ENCODE measurements around the gene CD48.
"Not testable (repeated sequence)": the region's sequence is repeated elsewhere in the genome, so short reads cannot be mapped to it uniquely, and the experiment has no call there.

Gene CD48

GRCh38 chr1:160658162-160658813 lies 53.3 kb downstream of the CD48 start:
- in situ Hi-C loops (cut with MboI; ENCODE audit: low sequenced_read_pairs), result no loop called here

- in situ Hi-C loops (cut with MboI; ENCODE audit: low sequenced_read_pairs), result no loop called here
Measured at GRCh38 chr1:160657250-160657781, 54.3 kb downstream of the CD48 start.

- in situ Hi-C loops (cut with MboI; ENCODE audit: low sequenced_read_pairs), result no loop called here
Measured at GRCh38 chr1:160656737-160657136, 54.9 kb downstream of the CD48 start.

GRCh38 chr1:160653620-160654016 lies 58.0 kb downstream of the CD48 start:
- in situ Hi-C loops (cut with MboI; ENCODE audit: low sequenced_read_pairs), result no loop called here

- in situ Hi-C loops (cut with MboI; ENCODE audit: low sequenced_read_pairs), result no loop called here
Measured at GRCh38 chr1:160652924-160653619, 58.5 kb downstream of the CD48 start.

GRCh38 chr1:160652065-160652641 lies 59.5 kb downstream of the CD48 start:
- in situ Hi-C loops (cut with MboI; ENCODE audit: low sequenced_read_pairs), result not testable (repeated sequence)

- in situ Hi-C loops (cut with MboI; ENCODE audit: low sequenced_read_pairs), result no loop called here
Measured at GRCh38 chr1:160651433-160652064, 60.1 kb downstream of the CD48 start.

- in situ Hi-C loops (cut with MboI; ENCODE audit: low sequenced_read_pairs), result no loop called here
Measured at GRCh38 chr1:160647329-160647720, 64.3 kb downstream of the CD48 start.

- in situ Hi-C loops (cut with MboI; ENCODE audit: low sequenced_read_pairs), result no loop called here
Measured at GRCh38 chr1:160646711-160647328, 64.8 kb downstream of the CD48 start, which contains the start of gene SLAMF1. SLAMF1 (minus strand) TSS chr1:160647044; CDS start chr1:160646945, 99 bp downstream.

GRCh38 chr1:160646180-160646579 lies 65.4 kb downstream of the CD48 start:
- in situ Hi-C loops (cut with MboI; ENCODE audit: low sequenced_read_pairs), result no loop called here

- in situ Hi-C loops (cut with MboI; ENCODE audit: low sequenced_read_pairs), result no loop called here
Measured at GRCh38 chr1:160645386-160646130, 66.1 kb downstream of the CD48 start.

GRCh38 chr1:160644399-160644798 lies 67.2 kb downstream of the CD48 start:
- in situ Hi-C loops (cut with MboI; ENCODE audit: low sequenced_read_pairs), result no loop called here

- in situ Hi-C loops (cut with MboI; ENCODE audit: low sequenced_read_pairs), result no loop called here
Measured at GRCh38 chr1:160643138-160643537, 68.5 kb downstream of the CD48 start.

GRCh38 chr1:160642281-160642644 lies 69.4 kb downstream of the CD48 start:
- in situ Hi-C loops (cut with MboI; ENCODE audit: low sequenced_read_pairs), result no loop called here

GRCh38 chr1:160641323-160642280 lies 70.0 kb downstream of the CD48 start:
- in situ Hi-C loops (cut with MboI; ENCODE audit: low sequenced_read_pairs), result no loop called here

- in situ Hi-C loops (cut with MboI; ENCODE audit: low sequenced_read_pairs), result no loop called here
Measured at GRCh38 chr1:160640359-160641123, 71.1 kb downstream of the CD48 start.

- in situ Hi-C loops (cut with MboI; ENCODE audit: low sequenced_read_pairs), result no loop called here
Measured at GRCh38 chr1:160639652-160640051, 72.0 kb downstream of the CD48 start.

GRCh38 chr1:160638926-160639325 lies 72.7 kb downstream of the CD48 start:
- in situ Hi-C loops (cut with MboI; ENCODE audit: low sequenced_read_pairs), result no loop called here

GRCh38 chr1:160638540-160638857 lies 73.1 kb downstream of the CD48 start:
- in situ Hi-C loops (cut with MboI; ENCODE audit: low sequenced_read_pairs), result no loop called here

Measured in HL-60/S4 treated with retinoic acid at 250 ng/mL for 4 days and 3 days (cell line).